ENCODE results near the gene BRI3BP.
A peak's percentile ranks its signal among the peaks of the same experiment; 100 is the strongest.

Gene BRI3BP, protein sequence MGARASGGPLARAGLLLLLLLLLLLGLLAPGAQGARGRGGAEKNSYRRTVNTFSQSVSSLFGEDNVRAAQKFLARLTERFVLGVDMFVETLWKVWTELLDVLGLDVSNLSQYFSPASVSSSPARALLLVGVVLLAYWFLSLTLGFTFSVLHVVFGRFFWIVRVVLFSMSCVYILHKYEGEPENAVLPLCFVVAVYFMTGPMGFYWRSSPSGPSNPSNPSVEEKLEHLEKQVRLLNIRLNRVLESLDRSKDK

DNA sequence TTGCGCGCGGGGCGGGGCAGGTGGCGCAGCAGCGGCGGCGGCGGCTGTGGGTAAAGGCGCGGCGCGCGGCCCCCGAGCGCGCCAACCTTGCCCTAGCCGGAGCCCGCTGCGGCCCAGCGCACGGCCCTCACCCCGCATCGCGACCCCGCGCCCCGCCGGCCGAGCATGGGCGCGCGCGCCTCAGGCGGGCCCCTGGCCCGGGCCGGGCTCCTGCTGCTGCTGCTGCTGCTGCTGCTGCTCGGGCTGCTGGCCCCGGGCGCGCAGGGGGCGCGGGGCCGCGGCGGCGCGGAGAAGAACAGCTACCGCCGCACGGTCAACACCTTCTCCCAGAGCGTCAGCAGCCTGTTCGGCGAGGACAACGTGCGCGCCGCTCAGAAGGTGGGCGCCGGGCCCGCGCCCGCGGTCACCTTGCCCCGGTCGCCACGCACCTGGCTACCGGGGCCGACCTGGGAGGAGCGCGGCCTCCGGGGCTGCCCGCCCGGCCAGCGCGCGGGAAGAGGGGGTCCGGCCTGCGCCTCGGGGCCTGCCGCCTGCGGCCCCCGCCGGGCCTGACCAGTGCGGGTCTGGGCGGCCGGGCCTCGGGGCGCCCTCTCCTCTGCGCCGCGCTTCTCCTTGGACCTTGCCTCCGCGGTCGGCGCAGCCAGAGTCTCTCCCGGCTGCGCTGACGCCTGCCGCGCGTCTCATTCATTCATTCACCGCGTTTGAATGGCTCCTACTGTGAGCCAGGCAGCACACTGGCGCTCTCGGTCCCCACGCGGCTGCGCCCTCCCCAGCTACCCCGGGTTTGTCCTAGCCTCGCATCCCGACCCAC, at the start of gene BRI3BP:
Gene BRI3BP, plus strand, starts transcription at position 20 of the 811 bp plus-strand sequence. Its CDS starts 146 bp downstream, at position 166.
- peaks cover 16% of the 10 kb centered on the region for H3K4me1 Mint-ChIP-seq
- peak within 1 kb of the TSS; percentile 91 to 95 (median 91) for H3K4me3 Mint-ChIP-seq
- peaks cover 19% of the 10 kb centered on the region for H3K27me3 Mint-ChIP-seq (ENCODE audit: low read depth)
- H3K36me3 Mint-ChIP-seq (ENCODE audit: low read depth): no peaks in the 10 kb centered on the region
- H3K9me3 Mint-ChIP-seq: no peaks in the 10 kb centered on the region
- peak within 1 kb of the TSS in 2 of 3 experiments; percentile 3 to 34 for H3K27ac Mint-ChIP-seq
- TF ChIP-seq, protein P1, sequence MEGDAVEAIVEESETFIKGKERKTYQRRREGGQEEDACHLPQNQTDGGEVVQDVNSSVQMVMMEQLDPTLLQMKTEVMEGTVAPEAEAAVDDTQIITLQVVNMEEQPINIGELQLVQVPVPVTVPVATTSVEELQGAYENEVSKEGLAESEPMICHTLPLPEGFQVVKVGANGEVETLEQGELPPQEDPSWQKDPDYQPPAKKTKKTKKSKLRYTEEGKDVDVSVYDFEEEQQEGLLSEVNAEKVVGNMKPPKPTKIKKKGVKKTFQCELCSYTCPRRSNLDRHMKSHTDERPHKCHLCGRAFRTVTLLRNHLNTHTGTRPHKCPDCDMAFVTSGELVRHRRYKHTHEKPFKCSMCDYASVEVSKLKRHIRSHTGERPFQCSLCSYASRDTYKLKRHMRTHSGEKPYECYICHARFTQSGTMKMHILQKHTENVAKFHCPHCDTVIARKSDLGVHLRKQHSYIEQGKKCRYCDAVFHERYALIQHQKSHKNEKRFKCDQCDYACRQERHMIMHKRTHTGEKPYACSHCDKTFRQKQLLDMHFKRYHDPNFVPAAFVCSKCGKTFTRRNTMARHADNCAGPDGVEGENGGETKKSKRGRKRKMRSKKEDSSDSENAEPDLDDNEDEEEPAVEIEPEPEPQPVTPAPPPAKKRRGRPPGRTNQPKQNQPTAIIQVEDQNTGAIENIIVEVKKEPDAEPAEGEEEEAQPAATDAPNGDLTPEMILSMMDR (IDR thresholded peaks at IDR 0.05; ENCODE audit: unreplicated experiment in 3 of 3): no peak

DNA sequence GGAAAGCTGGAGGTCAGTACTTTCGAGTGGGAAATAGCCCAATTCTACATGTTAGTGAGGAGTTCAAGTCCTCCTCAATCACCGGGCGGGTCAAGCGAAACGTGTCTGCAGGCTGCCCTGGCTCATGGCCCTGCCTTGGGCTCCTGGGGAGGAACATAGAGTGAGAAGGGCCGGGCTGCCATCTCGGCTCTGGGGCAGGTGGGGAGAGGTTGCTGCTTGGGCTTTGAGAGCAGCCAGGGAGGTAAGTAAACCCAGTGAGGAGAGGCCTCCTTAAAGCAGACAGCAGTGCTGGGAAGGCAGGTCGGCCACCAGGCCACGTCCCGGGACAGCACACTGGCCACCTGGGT, 47.0 kb upstream of the BRI3BP start:
- H3K9me3 Mint-ChIP-seq: no peaks in the 10 kb centered on the region
- TF ChIP-seq, protein P1 (IDR thresholded peaks at IDR 0.05; ENCODE audit: unreplicated experiment in 3 of 3): no peak
- no peak overlapping the region for H3K27ac Mint-ChIP-seq
- H3K27me3 Mint-ChIP-seq (ENCODE audit: low read depth): no peaks in the 10 kb centered on the region
- H3K4me3 Mint-ChIP-seq: no peak overlapping the region
- H3K4me1 Mint-ChIP-seq: no peaks in the 10 kb centered on the region
- peaks cover 30% of the 10 kb centered on the region for H3K36me3 Mint-ChIP-seq (ENCODE audit: low read depth)

DNA sequence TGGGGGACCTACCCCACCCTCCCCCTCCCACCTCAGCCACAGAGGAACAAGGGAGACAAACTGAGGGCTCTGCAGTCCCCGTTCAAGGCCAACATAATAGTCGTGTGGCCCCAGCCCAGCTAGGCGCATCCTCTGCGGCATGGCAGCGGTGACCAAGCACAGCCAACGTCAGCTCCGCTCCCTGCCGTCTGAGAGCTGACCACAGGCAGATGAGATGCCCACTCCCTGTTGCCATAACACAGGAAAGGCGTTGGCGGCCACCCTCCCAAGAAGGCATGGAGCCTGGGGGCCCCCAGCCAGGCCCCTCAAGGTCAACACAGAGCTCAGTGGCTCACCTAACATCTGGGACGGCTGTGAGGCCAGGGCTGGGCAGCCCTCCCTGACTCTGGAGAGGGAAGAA, 46.4 kb upstream of the BRI3BP start:
- Mint-ChIP-seq H3K27me3 (ENCODE audit: low read depth) (no peaks in the 10 kb centered on the region), H3K4me1 (no peaks in the 10 kb centered on the region), H3K9me3 (no peaks in the 10 kb centered on the region), H3K36me3 (ENCODE audit: low read depth) (peaks cover 31% of the 10 kb centered on the region), H3K27ac (no peak overlapping the region), H3K4me3 (no peak overlapping the region)
- TF ChIP-seq, protein P1 (IDR thresholded peaks at IDR 0.05; ENCODE audit: unreplicated experiment in 3 of 3): no peak

DNA sequence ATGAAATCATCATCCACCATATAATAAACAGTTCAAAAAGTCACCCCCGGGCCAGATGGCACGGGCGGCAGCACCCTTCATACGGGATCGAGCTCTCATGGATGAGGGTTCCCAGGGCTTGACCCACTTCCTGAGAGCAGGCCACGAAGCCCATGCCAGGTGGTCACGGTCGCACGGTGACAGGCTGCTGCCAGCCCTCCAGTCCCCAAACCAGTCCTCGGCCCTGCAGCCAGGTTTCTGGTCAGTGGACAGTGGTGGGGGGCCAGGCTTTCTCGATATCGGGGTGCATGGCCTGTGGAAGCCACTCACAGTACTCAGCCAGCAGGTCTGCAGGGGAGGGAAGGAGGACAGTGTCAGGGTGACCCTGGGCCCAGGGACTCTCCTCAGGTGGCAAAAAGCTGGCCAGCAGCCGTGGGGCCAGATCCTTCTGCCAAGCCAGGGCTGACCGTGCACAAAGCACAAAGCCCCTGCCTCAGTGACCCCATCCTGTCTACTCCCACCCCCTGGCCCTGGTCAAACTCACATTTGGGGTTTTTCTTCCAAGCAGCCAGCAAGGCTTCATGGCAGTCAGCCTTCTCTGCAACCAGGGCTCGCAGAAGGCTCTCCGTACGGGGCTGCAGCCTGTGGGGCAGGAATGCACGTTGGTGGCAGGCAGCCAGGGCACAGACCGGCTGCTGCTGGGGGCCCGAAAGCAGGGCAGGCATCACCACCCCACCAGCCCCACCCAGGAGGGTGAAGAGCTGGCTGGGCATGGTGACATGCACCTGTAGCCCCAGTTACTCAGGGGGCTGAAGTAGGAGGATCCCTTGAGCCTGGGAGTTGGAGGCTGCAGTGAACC, 45.7 kb upstream of the BRI3BP start:
- TF ChIP-seq, protein P1 (IDR thresholded peaks at IDR 0.05; ENCODE audit: unreplicated experiment in 3 of 3): no peak
- H3K27me3 Mint-ChIP-seq (ENCODE audit: low read depth): no peaks in the 10 kb centered on the region
- no peaks in the 10 kb centered on the region for H3K9me3 Mint-ChIP-seq
- no peak overlapping the region for H3K4me3 Mint-ChIP-seq
- H3K36me3 Mint-ChIP-seq (ENCODE audit: low read depth): peaks cover 31% of the 10 kb centered on the region
- H3K4me1 Mint-ChIP-seq: no peaks in the 10 kb centered on the region
- no peak overlapping the region for H3K27ac Mint-ChIP-seq

DNA sequence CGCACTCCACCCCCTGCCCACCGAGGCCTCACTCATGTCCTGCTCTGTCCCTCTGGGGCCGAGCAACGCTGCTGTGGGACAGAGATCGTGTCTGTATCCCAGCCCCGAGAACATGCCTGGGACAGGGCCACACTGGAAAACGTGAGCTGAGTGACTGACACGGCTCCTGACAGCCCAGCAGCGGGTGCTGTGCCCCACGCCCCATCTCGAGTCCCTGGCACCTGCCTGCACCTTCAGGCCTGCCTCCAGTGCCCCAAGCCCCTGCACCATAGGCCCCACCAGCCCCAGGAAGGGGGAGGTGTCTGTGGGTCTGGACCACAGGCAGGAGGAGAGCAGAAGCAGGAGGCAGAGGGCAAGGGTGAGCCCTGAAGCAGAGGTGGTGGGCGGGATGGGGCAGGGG, 44.4 kb upstream of the BRI3BP start:
- no peak overlapping the region for H3K4me3 Mint-ChIP-seq
- H3K36me3 Mint-ChIP-seq (ENCODE audit: low read depth): peaks cover 32% of the 10 kb centered on the region
- H3K4me1 Mint-ChIP-seq: no peaks in the 10 kb centered on the region
- no peaks in the 10 kb centered on the region for H3K27me3 Mint-ChIP-seq (ENCODE audit: low read depth)
- H3K27ac Mint-ChIP-seq: no peak overlapping the region
- no peaks in the 10 kb centered on the region for H3K9me3 Mint-ChIP-seq
- TF ChIP-seq, protein P1 (IDR thresholded peaks at IDR 0.05; ENCODE audit: unreplicated experiment in 3 of 3): no peak
